ENCODE data around the gene LMTK2.
A peak's percentile ranks its signal among the peaks of the same experiment; 100 is the strongest.

LMTK2 gene

DNA sequence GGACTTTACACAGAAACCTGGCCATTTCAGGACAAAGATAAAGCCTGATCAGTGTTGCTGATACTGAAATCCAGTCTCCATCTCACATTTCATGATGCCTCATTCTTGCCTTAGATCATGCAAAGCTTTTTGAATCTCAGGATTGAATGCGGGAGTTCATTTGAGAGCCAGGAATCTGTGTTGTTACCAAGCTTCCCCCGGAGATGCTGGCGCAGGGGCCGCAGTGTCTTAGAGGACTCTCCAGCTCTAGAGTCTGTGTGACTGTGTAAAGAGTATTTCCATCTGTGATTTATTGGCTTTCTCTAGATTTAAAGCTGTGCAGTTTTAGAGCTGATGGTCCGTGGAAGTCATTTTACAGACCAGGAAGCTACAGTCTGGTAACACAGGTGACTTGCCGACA lies 32.0 kb downstream of the LMTK2 start:
- no peak for DNase-seq

DNA sequence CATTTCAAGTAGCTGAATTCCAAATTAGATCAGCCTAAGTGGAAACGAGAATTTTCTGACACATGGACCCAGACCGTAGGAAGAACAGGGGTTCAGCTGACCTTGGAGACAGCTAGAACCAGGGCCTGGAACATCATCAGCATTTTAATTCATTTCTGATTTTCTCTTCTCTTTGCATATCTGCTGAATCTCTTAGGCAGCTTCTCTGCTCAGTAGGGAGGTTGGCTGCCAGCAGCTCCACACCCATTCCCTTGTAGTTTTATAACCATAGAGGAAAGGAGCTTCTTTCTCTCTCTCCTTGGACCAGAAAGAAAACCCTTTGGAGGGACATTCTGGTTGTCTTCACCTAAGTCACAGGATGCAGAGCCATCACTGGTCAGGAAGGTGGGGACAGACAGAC lies 36.0 kb downstream of the LMTK2 start:
- DNase-seq: no peak

DNA sequence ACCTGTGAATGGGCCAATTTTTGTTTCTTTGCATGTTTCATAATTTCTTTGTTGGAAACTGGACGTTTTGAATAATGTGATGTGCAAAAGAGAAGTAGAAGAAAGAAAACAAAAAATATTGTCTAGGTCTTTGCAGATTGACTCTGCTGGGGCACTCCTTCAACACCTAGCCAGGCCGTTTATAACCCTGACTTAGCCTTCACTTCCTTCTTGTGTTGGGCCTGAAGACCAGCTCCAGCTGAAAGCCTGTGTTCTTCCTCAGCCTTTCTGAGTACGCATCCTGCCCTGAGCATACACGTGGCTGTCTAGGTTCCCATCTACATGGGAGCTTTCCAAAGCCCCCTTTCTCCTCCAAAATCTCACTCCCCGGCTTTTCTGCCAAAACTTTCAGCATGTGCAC lies 41.9 kb downstream of the LMTK2 start:
- DNase-seq: no peak

DNA sequence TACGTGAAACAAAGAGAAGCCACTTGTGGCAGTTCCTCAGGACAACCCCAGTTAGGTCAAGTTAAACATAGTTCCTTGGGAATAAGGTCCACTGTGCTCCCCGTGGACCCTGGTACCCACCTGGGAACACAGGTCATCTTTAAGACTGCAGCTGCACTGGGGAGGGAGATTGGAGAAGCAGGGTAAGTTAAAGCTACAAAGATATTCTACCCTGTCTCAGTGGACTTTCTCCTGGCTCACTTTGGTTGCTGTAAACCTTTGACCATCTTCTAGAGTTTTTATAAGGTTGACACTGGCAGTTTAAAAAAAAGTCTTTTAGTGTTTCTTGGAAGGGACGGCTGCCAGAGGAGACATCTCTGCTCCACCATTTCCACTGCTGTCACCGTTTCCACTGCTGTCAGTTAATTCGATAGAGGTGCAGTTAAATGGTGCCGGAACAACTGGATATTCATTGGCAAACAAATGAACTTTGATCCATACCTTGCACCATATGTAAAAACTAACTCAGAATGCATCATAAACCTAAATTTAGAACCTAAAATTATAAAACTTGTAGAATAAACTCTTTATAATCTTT lies 42.5 kb downstream of the LMTK2 start:
- no peak for DNase-seq

DNA sequence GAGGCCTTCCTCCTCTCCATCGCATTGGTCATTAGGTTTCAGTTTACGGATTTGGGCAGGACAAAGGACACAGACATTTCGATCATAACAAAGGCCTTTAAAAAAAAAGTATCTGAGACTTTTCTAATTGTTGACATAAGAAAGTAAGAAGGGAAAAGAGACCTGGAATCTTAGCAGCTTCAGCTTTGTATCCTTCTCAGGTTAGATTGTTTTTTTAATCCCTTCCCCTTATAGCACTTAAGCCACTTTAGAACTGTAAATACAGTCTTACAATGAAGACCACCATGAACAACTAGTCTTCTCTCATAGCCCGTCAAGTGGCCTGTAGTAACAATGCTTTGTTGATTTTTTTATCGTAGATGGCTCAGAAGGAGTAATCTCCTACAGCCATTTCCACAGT lies 45.2 kb downstream of the LMTK2 start:
- no peak for DNase-seq

DNA sequence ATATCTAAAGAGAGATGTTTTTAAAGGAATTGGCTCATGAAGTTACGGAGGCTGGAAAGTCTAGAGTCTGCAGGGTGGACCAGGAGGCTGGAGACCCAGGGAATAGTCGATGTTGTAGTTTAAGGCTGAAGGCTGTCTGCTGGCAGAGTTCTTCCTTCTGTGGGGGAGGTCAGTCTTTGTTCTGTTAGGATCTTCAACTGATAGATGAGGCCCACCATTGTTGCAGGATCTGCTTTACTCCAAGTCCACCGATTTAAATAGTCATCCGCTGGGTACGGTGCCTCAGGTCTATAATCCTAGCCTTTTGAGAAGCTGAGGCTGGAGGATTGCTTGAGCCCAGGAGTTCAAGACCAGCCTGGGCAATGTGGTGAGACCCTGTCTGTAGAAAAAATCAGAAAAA lies 50.0 kb downstream of the LMTK2 start:
- DNase-seq: no peak

DNA sequence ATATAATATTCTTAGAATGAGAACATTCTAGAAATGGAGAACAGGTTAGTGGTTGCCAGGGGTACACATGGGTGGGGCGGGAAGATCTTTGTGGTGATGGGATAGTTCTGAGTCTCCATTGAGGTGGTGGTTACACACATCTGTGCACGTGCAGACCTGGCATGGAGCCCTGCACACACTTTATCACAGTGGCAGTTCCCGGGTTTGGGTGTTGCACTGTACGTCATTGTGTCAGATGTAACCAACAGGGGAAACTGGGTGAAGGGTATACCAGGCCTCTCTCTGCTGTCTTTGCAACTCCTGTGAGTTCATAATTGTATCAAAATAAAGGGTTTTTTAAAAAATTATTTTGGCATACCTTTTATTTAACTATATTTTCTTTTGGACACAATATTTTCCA lies 51.1 kb downstream of the LMTK2 start:
- no peak for DNase-seq

DNA sequence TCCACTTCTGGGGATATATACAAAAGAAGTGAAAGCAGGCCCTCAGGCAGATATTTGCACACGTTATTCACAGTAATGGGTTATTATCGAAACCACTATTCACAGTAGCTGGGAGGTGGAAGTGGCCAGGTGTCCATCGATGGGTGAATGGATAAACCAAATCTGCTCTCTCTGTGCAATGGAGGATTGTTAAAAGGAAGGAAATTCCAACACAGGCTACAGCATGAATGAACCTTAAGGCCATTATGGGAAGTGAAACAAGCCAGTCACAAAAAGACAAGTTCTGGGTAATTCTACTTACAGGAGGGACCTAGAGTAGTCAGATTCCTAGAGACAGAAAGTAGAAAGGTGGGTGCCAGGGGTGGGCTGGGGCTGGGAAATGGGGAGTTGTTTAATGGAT lies 56.1 kb downstream of the LMTK2 start:
- DNase-seq: no peak

DNA sequence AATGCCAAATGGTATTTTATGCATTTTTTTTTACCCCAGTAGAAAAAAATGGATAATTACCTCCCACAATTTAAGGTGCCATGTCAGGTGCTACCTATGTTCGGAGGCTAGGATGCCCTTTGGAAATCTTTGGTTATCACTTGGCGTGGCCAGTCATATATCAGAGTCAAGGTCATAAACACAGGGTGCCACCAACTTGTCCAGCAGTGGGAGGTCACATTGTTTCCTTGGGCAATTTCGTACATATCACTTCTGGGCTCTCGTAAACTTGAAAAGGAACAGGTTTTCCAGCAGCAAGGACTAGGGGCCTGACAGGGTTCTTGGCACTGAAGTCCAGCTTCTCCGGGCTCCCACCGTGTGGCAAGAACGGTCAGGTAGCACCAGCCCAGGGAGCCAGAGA lies 56.6 kb downstream of the LMTK2 start:
- no peak for DNase-seq

DNA sequence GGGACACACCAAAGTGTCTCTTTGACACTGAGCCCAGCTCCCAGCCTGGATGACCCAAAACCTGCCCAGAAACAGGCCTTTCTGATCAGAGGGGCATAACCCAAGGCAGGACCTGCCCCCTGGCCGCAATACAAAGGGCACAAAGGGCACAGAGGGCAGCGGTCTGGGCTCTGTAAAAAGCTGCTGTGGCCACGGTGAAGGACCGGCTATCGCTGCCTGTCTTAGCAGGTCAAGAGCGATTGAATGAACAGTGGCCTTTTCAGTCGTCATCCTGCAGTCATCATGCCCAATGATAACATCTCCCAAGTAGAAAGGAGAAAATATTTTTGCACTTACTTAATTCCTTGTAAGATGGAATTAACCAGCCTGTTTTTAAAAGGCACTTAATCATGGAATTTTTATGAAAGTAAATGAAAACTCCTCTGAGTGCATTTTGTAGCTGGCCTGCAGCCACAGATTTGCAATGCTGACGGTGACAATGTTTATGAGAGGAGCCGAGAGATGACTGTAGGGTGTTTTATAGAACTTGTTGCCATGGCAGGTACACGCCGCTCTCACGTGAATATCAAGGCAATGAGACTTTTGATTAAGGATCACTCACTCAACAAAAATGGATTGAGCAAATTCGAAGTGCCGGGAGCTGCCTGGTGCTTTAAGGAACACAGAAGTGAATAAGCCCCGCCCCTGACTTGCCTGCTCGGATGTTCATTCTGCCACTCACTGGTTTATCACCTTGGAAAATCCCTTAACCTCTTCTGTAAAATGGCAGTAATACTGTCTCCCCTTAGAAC lies 57.2 kb downstream of the LMTK2 start:
- no peak for DNase-seq

DNA sequence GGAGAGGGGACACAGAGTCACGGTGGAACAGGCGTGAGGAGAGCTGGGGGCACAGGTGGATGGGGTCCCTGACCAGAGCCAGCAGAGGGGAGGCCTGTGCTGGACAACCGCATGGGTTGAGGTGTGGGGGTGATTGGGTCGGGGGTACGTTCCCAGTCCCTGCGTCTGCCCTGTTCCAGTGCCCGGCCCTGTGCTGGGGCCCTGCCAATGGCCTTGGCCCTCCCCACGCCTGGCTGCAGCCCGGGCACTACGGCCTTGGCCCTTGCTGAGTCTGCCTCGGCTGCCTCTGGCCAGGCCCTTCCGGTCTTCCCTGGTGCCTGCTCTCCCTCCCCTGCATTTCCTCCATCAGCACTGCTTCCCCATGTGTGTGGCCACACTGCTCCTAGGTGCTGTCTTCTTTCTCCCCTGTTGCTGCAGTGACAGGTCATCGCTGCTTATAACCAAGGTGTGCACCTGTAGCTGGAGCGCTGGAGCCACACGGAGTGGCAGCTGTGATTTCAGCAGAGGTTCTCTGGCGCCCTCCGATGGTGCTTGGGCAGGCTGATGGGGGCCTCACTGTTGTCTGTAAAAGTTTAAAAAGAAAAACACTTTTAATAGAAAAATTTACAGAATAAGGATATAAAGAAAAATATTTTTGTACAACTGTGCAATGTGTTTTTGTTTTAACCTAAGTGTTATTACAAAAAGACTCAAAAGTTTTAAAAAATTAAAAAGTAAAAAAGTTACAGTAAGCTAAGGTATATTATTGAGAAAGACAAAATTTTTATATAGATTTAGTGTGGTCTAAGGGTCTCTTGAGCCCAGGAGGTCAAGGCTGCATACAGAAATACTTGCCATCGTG lies 59.4 kb downstream of the LMTK2 start:
- DNase-seq: peak; percentile 9

DNA sequence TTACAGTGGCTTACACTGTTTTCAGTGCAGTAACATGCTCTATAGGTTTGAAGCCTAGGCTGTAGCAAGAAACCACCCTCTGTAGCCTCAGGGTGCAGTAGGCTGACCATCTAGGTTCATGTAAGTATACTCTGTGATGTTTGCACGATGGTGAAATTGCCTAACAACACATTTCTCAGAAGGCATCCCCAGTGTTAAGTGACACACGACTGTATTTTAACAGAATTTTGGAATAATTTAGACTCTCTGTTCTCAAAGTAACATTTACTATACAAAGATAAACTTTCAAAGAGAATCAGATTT lies 60.0 kb downstream of the LMTK2 start:
- DNase-seq: no peak

DNA sequence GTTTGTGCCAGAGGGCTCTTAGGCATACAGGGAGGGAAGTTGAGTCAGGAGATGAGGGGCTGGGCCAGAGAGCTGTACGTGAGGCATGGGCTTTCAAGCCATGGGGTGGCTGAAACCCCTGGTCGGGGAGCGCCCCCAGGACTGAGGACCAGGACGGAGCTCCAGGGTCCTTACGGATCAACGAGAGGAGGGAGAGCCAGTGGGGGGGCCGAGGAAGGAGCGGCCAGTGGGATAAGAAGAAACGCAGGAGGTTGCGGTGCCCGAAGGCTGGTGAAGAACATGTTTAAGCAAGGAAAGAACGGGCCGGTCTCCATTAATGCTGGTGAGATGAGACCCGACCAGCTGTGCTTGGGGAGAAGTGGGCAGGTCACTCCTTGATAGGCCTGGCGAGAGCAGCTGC lies 61.0 kb downstream of the LMTK2 start:
- DNase-seq: no peak

DNA sequence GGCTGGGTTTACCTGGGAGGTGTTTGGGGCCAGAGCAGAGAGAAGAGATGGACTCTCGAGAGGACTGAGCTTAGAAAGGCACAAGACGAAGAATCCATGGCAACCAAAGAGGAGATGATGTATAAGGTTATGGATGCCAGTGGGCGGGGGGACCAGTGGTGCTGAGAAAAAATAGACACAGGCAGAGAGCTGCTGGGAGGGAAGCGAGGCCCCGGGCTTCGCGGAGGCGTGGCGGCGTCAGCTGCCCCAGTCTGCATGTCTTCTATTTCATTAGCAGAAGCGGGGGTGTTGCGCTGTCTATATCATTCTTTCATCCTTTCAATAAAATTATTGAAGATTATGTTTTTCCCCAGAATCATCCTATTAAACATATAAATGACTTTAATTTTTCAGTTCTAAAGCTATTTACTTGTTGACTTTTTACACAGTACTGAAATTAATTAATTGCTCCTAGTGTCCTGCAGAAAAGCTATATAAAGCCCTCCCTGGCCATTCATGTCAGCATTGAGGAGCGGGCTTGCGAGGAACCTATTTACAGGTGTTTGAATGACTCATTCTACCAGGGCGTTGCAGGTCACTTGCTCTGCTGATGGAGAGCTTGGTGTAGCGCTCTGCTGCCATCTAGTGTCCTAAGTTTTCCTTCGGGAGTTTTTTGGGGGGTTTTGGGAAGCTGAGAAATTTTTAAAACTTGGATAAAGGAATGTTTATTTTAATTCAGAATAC lies 61.7 kb downstream of the LMTK2 start:
- DNase-seq: peak; percentile 65

DNA sequence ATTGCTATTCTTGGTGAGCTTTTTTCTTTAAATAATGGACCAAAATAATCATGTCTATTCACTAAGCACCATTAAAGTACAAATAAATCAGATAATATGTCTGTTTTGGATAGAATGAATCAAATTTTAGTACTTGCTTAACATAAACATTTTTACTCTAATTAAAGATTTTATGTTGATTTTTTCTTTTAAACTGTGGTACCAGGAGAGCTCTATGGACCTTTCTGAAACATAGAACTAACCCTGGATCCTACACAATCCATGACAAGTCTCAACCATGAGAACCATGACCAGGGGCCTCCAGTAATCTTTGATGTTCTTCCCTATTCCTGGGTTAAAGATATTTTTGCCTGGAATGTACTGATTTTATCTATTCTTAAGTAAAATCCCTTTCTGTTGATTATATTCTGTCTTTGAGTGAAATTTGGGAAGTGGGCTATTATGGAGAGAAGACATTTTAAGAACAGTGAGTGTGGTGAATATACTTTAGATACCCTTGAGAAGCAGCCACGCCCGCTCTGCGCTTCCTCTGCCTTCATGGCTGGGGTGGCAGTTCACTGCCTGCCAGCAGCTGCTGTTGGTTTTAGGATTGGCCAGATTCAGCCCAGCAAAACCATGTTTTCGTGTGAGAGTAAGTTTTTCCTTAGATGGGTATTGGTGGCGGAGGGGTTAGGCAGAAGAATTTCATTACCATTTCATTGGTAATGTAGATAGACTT lies 62.4 kb downstream of the LMTK2 start:
- DNase-seq: no peak

DNA sequence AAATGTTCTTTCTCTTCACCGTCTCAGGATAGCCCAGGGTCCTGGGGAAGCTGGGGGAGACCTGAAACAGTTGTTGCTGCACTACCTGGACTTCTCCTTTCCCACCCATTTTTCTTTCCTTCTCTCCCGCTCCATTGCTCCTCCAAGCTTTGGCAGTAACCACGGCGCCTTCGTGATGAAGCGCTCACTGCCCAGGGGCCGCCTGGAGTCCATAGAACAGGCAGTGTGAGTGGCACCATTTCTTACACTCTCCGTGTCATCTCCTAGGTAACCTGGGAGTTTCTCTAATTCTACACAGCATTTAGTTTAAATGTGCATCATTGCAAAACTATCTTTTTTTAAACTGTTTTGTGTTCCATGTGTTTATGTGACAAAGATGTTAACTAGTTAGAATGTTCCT lies 64.3 kb downstream of the LMTK2 start:
- DNase-seq: no peak

DNA sequence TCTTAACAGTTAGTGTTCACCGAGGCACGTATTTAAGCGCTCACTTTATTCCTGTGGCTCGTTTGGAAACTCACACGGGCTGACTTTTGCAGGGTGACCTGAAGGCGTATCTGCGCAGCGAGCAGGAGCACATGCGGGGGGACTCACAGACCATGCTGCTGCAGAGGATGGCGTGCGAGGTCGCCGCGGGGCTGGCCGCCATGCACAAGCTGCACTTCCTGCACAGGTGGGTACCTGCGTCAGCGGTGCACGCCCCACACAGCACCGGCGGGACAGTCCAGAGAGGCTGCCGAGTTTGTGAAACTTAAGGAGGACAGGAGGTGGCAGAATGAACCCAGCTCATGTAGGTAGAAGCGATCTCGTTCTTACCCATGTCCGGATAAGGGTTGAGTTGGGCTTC lies 64.8 kb downstream of the LMTK2 start:
- no peak for DNase-seq

DNA sequence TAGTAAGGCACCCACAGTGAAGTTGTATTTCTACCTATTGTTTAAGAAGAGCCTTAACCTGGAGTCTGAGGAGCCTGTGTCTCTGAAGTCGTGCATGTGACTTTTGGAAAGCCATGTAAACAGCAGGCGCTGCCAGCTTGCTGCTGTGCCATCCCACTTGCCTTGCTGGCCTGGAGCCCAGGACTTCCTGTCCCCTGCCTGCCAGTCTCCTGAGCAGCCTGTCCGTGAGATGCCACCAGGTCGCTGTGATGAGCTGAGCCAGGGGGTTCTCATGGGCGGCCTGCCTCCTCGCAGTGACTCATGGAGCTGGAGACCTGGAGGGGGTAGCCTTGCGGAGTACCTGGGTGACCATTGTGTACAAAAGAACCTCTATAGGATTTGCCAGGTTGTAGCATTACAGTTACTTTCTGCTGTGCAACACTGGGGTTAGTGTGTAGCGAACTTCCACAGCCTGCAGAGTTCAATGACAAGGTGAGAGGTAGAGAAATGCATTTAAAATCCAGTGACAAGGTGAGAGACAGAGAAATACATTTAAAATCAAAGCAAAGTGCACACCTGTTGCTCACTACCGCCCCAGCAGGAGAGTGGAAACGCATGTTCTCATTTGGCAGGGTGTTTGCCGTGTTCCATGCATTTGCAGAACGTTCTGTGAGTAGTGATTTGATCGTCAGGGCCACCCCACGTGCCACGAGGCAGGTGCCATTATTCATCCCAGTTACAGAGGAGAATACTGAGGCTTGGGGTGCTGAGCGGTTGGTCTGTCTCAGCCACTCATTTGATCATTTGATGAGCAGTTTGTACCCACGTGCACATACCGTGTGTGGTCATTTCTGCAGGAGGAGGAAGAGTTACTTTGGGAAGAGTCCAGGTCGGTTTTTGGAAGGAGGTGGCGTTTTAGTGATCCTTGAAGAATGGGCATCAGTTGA lies 67.9 kb downstream of the LMTK2 start:
- DNase-seq: no peak

DNA sequence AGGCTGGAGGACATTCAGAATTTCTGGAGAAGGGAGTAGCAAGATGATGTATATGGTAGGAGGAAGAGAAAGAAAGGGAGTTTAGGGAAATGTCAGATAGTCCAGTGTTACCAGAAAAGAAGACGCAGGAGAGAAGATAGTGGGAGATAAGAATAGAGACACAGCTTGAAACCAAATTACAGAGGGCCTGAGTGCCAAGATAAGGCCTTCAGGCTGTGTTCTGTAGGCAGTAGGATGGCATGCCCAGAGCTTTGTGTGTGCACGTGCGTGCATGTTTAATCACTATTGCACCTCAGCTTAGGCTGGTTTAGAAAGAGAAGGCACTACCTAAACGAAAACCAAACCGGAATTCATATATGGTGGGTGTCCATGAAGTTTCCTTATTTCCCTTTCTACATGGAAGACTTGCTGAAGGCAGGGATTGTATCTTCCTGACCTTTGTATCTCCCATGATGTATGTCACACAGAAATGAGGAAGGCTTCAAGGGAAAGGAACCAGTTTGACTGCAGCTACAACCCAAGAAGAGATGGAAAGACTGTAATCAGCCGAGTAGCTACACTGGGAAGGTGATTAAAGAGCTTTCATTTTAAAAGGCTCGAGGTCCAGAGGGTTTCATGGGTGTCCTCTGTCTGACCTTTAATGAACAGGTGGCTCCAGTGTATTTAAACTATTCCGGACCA lies 68.7 kb downstream of the LMTK2 start:
- no peak for DNase-seq

DNA sequence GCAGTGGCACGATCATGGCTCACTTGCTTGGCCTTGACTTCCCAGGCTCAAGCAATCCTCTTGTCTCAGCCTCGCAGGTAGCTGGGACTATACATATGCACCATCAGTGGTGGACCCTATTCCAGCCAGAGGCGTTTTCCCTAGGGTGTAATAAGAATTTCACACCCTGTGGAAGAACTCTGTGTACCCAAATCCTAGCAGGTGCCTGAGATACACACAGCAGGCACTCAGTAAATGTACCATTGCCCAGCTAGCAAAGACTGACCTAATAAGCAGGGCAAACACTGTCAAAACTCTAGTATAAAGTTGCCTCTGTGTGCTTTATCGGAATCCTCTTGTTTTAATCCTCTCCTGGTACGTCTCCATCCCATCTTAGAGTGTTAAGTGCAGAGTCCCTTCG lies 70.9 kb downstream of the LMTK2 start:
- no peak for DNase-seq

DNA sequence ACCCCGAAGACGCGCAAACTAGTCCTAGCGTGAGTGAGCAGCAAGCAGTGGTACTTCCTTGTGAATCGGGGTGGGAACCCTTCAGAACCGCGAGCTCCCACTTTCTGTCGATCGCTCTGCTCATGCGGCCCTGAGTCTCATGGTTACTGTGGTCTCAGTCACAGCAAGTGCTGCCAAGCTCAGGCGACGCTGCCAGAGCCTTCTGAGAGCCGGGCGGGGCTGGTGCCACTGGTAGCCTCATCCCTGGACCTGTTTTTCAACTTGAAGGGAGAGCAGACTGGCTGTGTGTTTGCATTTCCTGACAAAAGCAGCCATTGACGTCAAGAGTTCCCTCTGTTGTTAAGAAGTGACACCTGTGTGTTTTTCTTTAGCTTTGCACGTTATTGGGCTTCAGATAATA lies 71.7 kb downstream of the LMTK2 start:
- DNase-seq: no peak

Data from stimulated activated naive CD4-positive, alpha-beta T cell treated with Interleukin-2 at 50 U/mL for 16 hours (primary cell).